Measurements from ENCODE around the gene DYSF.

GRCh38 chr2:71715951-71716696 is 262.8 kb downstream of the DYSF start:
- TF ChIP-seq POLR2AphosphoS5 (IDR thresholded peaks at IDR 0.05; ENCODE audit: low read depth, low read length) (no peak), TAF1 (IDR thresholded peaks at IDR 0.05; ENCODE audit: borderline replicate concordance, insufficient read depth, low read length) (no peak), REST (IDR thresholded peaks at IDR 0.05; ENCODE audit: insufficient read depth in 1 of 2, low read depth in 2 of 2, low read length in 2 of 2) (no peak)

Measured in PFSK-1 (cell line).